CD4-positive, alpha-beta T cell treated with Interferon alpha-2 for 1 hour (primary cell): ENCODE measurements around the gene FADS2.
A peak's percentile ranks its signal among the peaks of the same experiment; 100 is the strongest.

Experiments used
- DNase-seq, 2 donors: peaks; one replicate each; pipeline ENCODE4 v3.0.0-alpha.2; 2020 to 2022

FADS2 gene

DNA sequence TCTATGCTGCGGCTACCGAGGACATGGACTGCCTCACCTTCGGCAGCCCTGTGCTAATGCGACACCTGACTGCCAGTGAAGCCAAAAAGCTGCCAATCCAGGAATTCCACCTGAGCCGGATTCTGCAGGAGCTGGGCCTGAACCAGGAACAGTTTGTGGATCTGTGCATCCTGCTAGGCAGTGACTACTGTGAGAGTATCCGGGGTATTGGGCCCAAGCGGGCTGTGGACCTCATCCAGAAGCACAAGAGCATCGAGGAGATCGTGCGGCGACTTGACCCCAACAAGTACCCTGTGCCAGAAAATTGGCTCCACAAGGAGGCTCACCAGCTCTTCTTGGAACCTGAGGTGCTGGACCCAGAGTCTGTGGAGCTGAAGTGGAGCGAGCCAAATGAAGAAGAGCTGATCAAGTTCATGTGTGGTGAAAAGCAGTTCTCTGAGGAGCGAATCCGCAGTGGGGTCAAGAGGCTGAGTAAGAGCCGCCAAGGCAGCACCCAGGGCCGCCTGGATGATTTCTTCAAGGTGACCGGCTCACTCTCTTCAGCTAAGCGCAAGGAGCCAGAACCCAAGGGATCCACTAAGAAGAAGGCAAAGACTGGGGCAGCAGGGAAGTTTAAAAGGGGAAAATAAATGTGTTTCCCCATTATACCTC, 32.1 kb upstream of the FADS2 start:
- no peak for DNase-seq

DNA sequence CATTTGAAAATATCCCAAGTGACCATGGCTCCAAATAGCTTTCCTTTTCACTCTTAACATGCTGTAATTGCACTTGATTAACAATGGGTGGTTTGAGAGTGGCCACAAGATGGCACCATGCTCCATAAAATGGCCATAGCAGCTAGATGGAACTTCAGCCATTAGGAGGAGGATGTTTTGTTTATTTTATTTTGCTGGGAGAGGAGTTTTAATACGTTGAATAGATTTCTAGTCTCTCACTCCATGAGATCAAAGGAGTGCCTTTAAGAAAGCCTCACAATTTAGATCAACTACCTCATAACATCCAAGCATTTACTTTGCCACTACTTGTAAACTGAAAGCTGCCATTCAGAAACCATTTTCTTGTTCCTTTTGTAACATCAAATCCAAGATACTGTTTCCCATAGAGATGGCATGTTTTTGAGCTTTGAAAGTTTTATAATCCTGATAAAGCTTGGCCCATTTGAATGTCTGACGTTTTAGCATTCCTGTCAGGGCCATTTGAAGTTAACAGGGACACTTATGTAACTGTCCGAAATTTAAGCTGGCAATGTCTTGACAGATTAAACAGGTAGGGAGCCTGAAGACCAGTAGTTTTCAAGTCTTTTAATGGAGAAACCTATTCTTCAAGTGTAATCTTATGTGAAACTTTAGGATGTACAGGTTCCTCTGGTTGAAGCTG, 30.7 kb upstream of the FADS2 start:
- peak; percentile 78 to 83 for DNase-seq

DNA sequence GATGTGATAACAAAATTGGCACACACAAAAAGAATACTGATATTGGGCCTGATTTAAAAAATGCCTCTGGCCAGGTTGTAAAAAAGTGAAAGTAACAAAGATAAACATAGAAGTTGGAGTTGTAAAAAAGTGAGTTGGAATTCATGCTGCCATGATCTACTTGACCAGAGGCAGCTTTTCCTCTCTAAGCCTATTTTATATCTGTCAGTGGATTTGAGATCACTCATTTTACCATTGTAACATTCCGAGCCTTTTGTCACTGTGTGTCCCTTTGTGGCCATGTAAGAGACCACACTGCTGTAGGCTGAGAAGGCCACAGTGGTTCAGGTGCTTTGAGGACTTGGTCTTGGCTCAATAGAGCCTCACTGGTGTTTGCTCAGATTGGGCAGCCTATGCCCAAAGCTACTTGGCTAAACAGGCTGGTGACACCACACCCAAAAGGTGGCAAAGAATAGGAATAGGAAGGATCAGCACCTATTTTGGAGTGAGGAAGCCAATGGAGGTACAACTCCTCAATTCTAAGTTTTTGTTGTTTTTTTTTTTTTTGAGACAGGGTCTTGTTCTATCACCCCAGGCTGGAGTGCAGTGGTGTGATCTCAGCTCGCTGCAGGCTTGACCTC, 28.3 kb upstream of the FADS2 start:
- DNase-seq = no peak

DNA sequence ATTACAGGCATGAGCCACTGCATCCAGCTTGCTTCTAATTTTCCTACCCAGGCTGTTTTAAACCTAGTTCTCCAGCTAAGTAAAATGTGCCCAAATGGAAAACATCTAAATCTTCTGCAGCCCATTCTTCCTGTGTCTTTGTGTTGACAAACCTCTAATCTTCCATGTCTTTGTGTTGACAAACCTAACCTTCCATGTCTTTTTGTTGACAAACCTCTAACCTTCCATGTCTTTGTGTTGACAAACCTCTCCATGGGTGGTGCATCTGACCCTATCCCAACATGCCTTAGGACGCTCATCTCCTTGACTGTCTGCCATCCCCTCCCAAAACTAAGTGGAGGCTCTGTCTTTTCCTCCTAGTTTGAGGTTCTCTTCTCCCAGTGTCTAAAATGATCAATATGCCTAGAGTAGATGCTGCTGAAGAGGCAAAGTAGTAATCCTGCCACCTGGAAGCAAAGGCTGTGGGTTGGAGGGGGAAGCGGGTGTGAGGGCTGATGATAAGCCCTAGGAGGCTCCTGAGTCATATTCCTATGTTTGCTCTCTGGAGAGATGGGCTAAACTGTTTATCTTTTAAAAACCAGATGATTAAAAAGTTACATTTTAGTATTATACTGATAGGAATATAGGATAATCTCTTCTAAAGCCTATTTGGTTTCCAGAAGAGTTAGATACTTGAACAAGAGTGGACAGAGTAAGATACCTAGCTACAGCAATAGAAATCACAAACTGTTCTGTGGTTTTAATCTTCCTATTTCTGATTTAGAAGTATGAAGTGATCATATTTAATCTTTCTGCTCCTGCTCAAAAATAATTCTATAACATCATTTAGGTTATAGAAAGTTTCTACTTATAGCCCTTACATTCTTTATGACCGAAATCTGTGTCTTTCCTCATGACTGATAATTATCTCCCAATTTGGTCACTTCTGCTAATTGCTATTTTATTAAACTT, 27.5 kb upstream of the FADS2 start:
- DNase-seq = no peak

DNA sequence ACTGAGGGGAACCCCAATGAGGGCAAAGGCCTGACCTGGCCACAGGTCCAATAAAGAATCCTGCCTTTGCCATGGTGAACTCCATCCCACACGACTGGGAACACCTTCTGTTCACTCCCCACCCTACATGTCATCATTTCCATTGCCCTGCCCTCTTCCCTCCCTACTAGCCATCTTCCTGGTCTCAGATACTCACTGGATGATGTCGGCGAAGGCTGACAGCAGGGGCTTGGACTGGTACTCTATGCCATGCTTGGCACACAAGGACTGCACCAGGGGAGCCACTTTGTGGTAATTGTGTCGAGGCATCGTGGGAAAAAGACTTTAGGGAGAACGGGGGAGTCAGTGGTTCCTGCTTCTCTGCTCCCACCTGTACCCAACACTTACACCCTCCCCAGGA, 25.5 kb upstream of the FADS2 start:
- DNase-seq = no peak

DNA sequence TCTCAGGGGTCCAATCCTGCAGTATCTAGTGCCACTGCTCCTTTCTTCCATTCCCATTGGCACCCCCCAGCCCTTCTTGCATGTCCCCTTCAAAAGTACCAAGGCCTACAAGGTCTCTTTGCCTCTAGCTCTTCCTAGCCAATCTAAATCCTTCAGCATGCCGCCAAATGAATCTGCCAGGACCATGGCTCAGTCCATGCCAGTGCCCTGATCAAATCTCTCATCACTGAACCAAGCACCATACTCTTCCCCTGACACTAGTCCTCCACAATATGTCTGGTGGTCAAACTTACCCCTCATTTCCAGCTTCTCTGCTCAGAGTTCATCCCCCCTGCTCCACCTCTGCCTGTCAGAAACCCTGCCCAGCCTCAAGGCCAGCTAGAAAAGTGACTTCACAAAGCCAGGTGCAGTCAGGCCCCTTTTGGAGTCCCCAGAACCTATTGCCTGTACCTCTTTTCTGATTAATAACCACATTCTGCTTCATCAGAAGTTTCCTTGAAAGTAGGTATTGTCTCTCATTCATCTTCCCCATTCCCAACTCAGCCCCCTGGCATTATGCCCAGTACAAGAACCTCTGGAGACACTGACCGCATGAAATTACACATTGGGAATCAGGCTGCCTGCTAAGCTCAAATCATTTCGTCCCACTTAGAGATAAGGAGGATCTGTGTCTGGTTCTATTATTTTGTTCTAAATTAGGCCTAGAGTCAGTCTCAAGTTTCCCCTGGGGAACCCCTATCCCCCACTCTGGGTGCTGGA, 24.0 kb upstream of the FADS2 start:
- no peak for DNase-seq

DNA sequence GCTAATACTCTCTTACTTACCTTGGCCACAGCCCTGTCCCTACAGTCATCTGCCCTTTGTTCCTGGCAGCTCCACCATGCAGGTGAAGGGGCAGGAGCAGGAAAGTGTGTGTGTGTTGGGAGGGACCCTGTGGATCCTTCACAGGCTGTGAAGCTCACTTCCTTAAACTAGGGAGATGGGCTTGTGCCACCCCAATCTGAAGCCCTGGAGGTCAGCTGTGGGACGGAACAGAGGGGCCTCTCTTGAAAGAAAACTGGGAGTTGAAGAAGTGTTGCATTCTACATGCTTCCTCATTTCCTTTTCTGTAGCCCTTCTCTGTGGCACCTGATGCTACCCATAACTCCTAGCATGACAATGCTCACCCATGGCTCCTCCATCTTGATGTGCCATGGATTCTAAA, 23.0 kb upstream of the FADS2 start:
- no peak for DNase-seq

DNA sequence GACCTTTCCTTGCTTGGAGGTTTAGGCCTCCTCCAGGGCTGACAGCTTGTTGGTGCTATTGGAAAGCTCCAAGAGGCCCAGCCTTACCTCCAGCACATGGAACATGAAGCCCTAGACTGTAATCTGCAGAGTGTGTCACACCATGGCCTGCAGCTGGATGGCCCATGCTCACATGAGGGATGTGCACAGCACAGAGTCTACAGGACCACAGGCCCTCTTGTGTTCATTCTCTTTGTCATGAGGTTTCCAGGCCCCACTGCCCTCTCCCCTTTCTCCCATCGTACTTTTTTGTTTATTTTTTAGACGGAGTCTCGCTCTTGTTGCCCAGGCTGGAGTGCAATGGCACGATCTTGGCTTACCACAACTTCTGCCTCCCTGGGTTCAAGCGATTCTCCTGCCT, 21.3 kb upstream of the FADS2 start:
- no peak for DNase-seq

DNA sequence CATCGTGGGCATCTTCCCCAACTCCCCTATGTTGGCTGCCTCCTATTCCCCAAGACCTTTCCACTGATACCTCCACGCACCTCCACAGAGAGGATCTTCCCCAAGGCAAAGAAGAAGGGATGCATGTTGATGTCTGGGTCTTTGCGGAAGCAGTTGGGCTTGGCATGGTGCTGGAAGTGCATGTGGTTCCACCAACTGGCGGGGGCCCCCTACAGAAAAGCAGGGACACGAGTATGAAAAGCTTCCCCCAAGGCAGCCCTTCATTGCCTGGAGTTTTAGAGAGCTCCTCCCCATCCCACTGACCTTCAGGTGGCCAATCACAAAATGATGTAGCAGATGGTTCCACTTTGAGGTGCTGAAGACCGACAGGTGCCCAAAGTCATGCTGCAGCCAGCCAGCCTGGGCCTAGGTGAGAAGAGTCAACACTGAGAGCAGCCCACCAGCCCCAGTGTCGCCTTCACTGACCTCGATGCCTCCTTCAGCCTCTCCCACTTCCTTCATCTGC, 17.4 kb upstream of the FADS2 start:
- no peak for DNase-seq

DNA sequence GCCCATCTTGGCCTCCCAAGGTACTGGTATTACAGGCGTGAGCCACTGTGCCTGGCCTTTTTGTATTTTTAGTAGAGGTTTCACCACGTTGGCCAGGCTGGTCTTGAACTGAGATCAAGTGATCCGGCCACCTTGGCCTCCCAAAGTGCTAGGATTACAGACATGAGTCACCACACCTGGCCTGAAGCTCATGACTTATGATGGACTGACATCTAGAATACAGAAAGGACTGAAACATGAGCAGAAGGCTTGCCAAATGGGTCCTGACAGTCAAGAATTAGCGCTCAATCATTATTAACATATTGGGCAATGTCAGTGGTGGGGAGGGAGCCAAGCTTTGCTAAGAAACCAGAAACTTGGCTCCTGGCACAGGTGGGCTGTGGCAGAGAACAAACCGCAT, 16.3 kb upstream of the FADS2 start:
- DNase-seq = no peak

DNA sequence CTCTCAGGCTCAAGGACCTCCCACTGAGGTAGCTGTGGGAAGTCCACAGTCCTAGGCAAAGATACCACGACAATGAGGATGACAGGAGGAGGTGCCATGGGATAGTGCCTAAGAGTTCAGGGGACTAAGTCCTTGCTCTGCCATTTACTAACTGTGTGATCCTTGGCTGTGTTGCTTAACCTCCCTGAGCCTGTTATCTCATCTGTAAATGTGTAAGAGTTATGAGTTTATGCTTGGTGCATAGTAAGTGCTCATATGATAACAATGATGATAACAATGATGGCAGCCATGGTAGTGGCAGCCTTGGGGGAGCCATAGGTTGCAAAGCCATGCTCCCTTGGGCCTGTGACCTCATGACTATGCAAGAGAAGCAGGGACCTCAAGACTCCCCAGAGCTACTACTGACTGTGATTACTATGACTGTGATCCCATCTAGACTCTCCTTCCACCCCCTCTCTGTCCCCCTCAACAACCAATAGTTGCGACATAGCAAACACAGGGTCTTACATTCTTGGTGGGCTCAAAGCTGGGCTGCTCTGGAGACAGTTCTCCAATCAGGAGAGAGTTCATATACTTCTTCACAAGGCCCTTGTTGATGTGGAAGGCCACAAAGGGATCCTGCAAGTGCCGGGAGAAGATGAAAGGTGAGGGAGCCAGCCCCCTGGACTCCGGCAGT, 15.2 kb upstream of the FADS2 start:
- DNase-seq = no peak

DNA sequence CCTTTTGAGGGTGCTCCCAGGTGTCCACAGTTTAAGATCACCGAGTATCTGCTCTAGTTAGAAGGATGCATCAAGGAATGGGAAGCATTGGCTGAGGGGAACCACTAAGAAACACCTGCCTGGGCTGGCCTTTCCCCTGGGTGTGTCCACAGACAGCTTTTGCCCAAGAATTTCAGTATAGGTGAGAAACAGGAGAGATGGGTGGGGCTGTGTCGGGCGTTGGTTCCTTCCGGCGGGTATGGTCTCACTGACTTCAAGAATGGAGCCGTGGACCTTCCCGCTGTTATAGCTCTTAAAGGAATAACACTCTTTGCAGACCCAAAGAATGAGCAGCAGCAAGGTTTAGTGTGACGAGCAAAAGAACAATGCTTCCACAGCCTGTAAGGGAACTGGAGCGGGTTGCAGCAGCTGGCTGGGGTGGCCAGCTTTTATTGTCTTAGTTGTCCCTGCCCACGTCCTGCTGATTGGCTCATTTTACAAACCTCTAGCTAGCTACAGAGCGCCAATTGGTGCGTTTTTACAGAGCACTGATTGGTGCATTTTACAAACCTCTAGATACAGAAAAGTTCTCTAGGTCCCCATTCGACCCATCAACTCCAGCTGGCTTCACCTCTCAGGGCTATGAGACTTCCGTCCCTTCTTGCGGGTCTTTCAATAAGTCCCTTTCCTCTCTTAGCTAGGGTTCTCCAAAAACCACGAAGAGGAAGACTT, 13.7 kb upstream of the FADS2 start:
- peak in 1 of 2 donors; percentile 34 for DNase-seq

DNA sequence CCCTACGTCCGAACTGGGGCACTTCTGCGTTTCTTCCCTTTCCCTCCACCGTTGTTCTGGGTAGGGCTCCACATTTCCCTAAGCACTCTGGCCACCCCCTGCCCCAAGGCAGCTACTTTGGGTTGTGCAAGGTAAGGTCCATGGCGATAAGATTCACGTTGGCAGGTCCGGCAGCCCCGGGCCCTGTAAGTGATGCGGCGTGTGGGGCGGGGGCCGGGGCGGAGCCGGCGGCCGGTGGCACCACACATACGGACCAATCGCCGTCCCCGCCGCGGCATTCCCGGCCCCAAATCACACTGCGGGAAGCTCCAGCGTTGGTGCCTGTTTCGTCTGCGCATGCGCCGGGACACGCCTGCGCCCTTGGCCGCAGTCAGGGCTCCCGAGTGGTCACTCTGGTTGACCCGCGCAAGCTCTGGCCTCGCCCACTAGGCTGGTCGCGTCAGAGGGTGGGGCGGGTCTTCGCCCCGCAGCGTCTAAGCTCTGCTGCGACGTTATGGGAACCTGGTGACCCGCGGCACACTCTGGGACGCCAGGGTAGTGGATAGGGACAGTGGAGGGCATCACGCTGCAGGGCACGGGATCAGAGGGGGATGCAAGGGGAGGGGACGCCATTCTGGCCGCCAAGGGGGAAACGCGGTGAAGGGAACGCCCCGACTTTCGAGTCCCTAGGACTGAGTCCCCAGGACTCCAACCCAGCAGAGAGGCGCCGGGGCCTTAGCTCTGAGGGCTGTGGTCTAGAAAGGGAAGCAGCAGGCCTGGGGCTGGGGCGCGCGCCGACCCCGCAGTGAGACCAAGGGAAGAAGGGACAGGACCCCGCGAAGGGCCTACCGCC, 12.9 kb upstream of the FADS2 start:
- peak; percentile 50 to 80 for DNase-seq

DNA sequence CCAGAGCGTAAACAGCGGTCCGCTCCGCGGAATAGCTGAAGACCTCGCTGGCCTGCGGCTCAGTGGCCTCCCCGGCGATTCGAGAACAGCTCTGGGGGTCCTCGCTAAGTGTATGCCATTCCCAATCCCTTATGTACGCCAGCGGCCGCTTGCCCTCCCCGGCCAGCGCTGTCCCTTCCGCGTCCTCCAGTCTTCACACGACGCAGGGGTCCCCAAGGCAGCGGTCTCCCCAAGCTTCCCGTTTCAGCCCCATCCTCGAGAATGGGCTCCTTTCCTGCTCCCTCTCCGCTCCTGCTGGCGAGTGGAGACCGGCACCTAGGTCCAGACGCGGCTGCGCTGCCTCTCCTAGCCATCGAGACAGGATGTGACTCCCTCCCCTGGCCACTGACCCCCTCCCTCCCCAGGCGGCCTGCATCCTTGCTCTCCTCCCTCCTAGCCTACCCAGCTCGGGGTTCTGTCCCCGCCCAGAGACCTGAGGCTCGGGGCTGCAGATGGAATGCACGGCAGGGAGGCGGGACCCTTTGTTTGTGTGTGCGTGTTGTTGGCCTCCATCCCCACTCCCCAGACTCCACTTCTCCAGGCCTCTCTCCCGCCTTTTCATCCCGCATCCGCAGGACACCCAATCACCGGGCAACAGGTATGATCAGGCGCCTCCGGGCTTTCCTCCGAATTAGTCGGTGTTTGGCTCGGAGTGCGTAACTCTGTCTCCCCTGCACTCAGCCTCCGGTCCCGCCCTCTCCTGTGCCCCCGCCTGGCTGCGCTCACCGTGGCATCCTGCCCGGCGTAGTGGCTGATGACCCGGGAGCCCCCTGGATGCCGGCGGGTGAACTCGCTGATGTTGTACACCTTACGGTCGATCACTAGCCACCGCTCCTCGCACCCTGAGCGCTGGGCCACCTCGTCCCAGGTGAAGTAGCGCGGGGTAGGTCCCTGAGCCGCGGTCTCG, 12.0 kb upstream of the FADS2 start:
- DNase-seq = peak; percentile 42 to 52

DNA sequence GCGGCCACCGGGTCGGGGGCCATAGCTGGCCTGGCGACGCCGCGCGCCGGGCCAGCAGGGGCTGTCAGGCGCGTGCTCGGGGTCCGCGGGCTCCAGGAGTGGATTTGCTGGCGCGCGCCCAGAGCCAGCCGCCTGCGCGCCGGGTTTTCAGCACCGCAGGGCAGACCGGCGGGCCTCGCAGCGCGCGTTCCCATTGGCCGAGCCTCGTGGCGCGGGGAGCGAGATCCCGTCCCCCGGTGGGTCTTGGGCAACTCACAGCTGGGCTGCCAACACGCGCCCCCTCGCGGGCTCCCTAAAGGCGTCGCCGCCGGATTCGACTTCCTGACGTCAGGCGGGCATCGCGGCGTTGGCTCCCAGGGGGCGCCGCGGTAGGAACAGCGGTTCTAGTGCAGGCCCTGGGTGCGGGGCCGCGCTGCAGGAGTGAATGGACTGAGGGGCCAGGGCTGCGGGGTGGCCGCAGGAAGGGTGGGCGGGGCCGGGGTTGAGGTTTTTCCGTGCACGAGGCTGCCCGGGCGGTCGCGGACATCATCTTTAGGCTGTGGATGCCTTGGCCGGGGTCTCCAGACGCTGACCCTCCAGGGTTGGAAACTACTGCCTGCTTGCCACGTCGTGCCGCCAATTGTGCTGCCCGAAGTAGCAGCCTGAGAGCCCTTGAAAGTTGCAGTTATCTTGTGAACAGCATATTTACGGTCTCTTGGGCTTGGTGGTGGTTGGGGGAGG, 11.2 kb upstream of the FADS2 start, which contains the start of gene FADS1:
Gene FADS1, minus strand, starts transcription at position 268 of the 720 bp plus-strand sequence. Its CDS starts 74 bp downstream, at position 194.
- peak; percentile 77 to 81 for DNase-seq

DNA sequence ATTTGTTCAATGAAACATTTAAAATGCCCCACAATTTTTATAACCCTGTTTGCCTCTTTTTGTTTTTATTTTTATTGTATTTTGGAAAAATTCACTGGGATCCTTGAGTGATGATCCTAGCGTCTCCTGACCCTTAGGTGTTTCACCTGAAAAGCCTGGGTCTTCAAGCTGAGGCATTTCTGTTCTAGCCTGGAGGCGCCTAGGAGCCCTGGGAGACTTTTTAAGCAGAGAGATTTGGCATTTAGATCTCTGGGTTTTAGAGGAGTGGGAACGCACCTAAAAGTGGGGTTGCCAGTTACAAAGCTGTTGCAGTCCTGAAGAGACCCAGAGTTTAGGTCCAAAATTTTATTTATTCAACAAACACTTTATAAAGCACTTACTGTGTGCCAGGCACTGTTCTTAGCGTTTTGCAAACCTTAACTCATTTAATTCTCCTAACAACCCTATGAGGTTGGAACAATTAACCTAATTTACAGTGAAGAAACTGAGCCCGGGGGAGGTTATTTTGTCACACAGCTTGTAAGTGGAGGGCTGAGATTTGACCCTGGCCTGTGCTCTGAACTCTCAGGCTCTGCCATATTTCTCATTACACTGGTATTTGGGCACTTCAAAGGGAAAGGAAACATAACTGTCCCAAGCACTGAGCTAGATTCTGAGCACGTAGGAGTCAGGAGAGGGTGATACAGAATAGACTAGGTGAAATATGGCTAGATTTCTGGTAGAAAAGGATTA, 10.5 kb upstream of the FADS2 start:
- no peak for DNase-seq

DNA sequence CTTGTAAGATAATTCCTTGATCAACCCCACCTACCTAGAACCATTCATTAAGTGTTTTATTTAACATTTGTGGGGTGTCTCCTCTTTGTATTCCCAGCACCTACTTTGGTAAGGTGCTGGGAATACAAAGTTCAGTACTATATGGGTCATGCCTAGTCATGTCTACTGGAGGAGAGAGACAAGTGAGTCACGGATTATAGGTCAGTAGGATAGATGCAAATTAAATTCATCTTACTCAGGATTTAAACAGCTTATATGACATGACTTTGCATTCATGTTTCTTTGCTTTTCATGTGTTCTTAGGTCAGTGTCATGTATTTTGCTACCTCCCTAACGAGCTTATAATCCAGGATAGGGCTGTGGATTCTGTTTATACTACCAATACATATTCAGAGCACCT, 7.9 kb upstream of the FADS2 start:
- no peak for DNase-seq
